ENCODE results near the gene TMEM120B. TPM values are rescaled to one million over a fixed set of nuclear protein-coding genes. Genes with fewer than 3 reads are reported as not detected.

The TMEM120B gene
- polyA plus RNA-seq, 1 donor from 2014 or later: 9.8 TPM

- no peaks in the 10 kb centered on the region for H3F3A ChIP-seq (ENCODE audit: insufficient read depth, low read length, poor library complexity, severe bottlenecking)
- peaks cover 5% of the 10 kb centered on the region for H3K79me2 ChIP-seq (replicated peaks; ENCODE audit: insufficient read depth, low read length)
- H3K9me3 ChIP-seq (ENCODE audit: low read length): no peaks in the 10 kb centered on the region
- no peak overlapping the region for H3K27ac ChIP-seq (ENCODE audit: low read length)
- H3K9me2 ChIP-seq (ENCODE audit: insufficient read depth, low read length): no peaks in the 10 kb centered on the region
- no peak overlapping the region for H3K9ac ChIP-seq (ENCODE audit: low read length)
- no peak for TF ChIP-seq MXI1 (conservative IDR thresholded peaks at IDR 0.05; ENCODE audit: poor library complexity, severe bottlenecking)
- TF ChIP-seq EZH2 (IDR thresholded peaks at IDR 0.05; ENCODE audit: borderline replicate concordance, insufficient read depth, low read length, poor library complexity, severe bottlenecking): no peak
- TF ChIP-seq POLR2AphosphoS5 (IDR thresholded peaks at IDR 0.05): no peak
- H3K36me3 ChIP-seq (ENCODE audit: insufficient read depth, low read length): no peaks in the 10 kb centered on the region
- H3K4me2 ChIP-seq (ENCODE audit: low read length): no peak overlapping the region
- no peaks in the 10 kb centered on the region for H3K27me3 ChIP-seq (ENCODE audit: insufficient read depth, low read depth, low read length)
- H2AFZ ChIP-seq (ENCODE audit: low read depth, low read length): no peak overlapping the region
- H4K20me1 ChIP-seq (ENCODE audit: insufficient read depth): no peaks in the 10 kb centered on the region
- no peak overlapping the region for H3K4me3 ChIP-seq (ENCODE audit: low read length)
Observed at GRCh38 chr12:121819212-121819949, 106.8 kb downstream of the TMEM120B start.

GRCh38 chr12:121820056-121820455, 107.5 kb downstream of the TMEM120B start:
- H4K20me1 ChIP-seq (ENCODE audit: insufficient read depth): no peaks in the 10 kb centered on the region
- H3K79me2 ChIP-seq (replicated peaks; ENCODE audit: insufficient read depth, low read length): peaks cover 3% of the 10 kb centered on the region
- H3K9me3 ChIP-seq (ENCODE audit: low read length): no peaks in the 10 kb centered on the region
- no peak overlapping the region for H3K9ac ChIP-seq (ENCODE audit: low read length)
- no peaks in the 10 kb centered on the region for H3F3A ChIP-seq (ENCODE audit: insufficient read depth, low read length, poor library complexity, severe bottlenecking)
- TF ChIP-seq TAF1 (IDR thresholded peaks at IDR 0.05; ENCODE audit: low read depth) (no peak), EP300 (conservative IDR thresholded peaks at IDR 0.05; ENCODE audit: poor library complexity, severe bottlenecking) (no peak), SMC3 (conservative IDR thresholded peaks at IDR 0.05; ENCODE audit: poor library complexity) (no peak), EZH2 (IDR thresholded peaks at IDR 0.05; ENCODE audit: borderline replicate concordance, insufficient read depth, low read length, poor library complexity, severe bottlenecking) (no peak), REST (IDR thresholded peaks at IDR 0.05; ENCODE audit: borderline replicate concordance) (no peak), MXI1 (conservative IDR thresholded peaks at IDR 0.05; ENCODE audit: poor library complexity, severe bottlenecking) (no peak), RAD21 (conservative IDR thresholded peaks at IDR 0.05) (no peak), POLR2AphosphoS5 (IDR thresholded peaks at IDR 0.05) (no peak), CTCF (IDR thresholded peaks at IDR 0.05; ENCODE audit: poor library complexity, severe bottlenecking) (no peak)
- no peaks in the 10 kb centered on the region for H3K9me2 ChIP-seq (ENCODE audit: insufficient read depth, low read length)
- no peaks in the 10 kb centered on the region for H3K36me3 ChIP-seq (ENCODE audit: insufficient read depth, low read length)
- H3K4me3 ChIP-seq (ENCODE audit: low read length): no peak overlapping the region
- H3K4me2 ChIP-seq (ENCODE audit: low read length): no peak overlapping the region
- H3K27me3 ChIP-seq (ENCODE audit: insufficient read depth, low read depth, low read length): no peaks in the 10 kb centered on the region
- no peak overlapping the region for H3K27ac ChIP-seq (ENCODE audit: low read length)
- H2AFZ ChIP-seq (ENCODE audit: low read depth, low read length): no peak overlapping the region
